GM19468 (cell line): ENCODE data around the gene BAIAP2.

Experiments used
- ATAC-seq: cut with Tn5 transposase; IDR thresholded peaks from one replicate; pipeline ENCODE4 v1.9.1; 2021; ENCODE audit warnings: mild to moderate bottlenecking, moderate library complexity, moderate number of reproducible peaks; ENCODE audit not compliant: unreplicated experiment; ENCODE audit errors: extremely low read depth

Gene BAIAP2

DNA sequence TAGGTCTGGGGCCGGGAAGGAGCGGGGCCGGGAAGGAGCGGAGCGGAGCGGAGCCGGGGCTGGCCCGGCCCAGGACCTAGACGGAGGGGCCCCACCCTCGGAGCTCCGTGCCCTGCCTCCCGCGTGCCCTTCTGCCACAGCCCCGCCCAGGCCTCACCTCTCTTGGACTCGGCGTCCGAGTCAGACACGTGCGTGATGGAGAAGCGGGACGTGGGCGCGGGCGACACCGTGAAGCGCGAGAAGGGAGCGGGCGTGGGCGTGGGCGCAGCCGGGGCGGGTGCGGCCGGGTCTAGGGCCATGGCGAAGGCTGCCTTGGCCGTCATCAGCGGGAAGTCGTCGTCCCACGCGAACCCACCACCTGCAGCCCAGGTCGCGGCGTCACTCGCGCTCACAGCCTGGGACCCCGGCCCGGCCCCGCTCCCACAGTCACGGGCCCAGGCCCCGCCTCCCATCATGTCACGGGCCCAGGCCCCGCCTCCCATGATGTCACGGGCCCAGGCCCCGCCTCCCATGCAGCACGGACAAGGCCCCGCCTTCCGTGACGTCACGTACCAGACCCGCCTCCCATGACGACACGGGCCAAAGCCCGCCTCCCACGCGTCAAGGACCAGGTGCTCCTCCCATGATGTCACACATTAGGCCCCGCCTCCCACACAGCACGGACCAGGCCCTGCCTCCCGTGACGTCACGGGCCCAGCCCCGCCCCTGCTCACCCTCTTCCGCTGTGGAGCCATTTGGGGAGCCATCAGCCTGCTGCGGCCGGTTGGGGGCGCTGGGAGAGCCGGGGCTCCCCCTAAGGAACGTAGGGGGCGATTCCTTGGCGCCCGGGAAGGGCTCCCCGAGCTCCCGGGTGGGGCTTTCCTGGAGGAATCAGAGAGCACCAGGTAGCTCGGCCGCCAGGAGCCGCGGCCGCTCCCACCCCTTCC is 84.5 kb downstream of the BAIAP2 start:
- ATAC-seq, result no peak

DNA sequence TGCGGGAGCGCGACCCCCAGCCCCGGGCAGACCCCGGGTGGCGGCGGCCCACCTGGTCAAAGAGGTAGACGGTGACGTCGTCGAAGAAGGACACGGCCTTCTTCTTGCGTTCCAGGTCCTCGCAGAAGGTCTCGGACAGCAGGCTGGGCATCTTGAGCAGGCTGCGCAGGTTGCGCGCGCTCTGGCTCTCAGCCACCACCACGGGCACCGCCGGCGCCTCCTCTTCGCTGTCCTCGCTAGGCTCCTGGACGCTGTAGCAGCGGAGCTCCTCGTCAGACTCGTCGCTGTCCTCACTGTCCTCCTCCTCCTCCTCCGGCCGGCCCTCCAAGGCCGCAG is 85.2 kb downstream of the BAIAP2 start:
- ATAC-seq, result no peak

GRCh38 chr17:81120695-81121621 is 86.0 kb downstream of the BAIAP2 start:
- ATAC-seq, result no peak

DNA sequence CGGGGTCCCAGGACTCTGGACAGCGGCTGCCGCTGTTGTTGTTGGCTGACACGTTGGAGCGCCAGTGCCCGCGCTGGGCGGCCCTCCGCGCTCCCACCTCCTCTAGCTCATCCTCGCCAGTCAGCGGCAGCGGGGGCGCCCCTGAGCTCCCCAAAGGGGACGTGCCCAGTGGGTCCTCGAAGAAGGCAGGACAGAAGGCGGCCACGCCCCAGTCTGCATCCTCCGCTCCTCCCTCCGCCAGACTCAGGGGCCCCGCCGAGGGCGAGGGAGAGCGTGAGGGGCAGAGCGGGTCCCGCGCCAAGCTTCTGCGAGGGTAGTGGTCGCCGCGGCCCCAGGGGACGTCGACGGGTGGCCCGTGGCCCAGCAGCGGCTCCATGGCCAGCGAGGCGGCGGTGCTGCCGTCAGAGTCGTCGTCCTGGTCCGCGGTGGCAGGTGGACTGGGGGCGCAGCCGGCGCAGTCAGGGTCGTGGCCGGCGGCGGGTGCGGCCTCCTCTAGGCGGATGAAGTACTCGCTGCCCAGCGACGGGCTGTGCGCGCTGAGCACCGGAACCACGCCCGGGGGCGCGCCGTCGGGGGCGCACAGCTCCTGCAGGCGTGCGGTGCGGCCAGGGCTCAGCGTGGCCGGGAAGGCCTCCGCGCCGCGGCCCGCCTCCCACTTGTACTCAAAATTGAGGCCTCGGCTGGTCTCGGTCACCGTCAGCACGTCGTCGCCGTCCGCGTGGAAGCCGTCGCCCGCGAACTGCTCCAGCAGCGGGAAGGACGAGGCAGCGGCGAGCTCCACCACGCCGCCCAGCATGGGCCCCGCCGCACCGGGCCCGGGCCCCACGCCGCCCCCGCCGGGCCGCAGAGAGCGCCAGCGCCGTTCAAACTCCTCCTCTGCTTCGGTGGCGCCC is 87.1 kb downstream of the BAIAP2 start:
- ATAC-seq, result no peak

- ATAC-seq, result no peak
Observed at GRCh38 chr17:81123052-81124048, 88.4 kb downstream of the BAIAP2 start.

DNA sequence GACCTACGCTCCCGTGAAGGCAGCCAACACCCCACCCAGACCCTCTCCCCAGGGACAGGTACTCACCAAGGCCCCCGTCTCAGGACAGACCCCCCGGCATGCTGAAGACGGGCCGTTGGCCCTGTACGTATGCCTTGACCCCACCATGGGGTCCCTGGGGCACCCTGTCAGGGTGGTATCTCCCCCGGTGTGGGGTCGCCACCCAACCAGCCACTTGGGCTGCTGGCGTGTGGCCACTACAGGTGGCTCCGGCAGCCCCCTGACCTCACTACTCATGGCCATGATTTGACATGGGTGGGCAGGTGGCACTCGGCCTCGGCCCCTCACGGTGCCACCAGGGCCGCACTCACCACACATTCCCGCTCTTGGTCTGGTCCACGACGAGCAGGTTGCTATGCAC is 89.4 kb downstream of the BAIAP2 start:
- ATAC-seq, result no peak

- ATAC-seq, result no peak
Observed at GRCh38 chr17:81125573-81126081, 90.7 kb downstream of the BAIAP2 start.

DNA sequence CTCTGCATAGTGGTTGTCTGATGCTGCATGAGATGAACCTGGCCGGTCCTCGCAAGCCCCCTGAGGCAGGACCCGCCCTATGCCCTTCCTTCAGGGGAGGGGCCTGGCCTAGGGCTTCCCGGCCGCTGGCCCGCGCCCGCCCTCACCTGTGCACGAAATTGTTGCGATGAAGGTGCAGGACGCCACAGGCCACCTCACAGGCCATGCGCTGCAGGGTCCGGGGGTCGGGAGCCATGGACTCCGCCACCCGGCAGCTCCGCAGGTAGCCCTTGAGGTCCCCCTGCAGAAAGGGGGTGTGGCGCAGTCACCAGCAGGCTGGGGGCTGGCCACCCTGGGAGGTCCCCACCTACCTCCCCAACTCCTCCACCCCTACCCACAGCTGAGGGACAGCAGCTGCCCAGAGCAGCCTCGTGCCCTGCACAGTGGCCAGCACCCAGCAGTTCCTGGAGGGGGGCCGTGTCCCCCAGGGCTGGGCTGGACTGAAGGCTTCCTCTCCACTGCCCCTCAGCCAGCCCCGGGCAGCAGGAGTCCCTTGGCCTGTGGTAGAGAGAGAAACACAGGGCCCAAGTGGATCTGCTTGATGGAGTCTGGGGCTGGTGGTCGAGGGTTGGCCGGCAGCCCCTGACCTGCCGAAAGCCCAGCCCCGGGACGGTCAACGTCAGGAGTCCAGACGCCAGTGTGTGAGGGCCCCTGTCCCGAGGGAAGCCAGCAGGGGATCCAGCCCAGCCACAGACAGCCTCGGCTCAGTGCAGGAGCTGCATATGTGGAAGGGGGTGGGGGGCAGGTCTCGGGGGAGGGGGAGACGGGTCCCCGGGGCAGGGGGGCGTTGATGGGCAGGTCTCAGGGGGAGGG is 91.6 kb downstream of the BAIAP2 start:
- no peak for ATAC-seq

- no peak for ATAC-seq
Observed at GRCh38 chr17:81127133-81127455, 92.1 kb downstream of the BAIAP2 start.

DNA sequence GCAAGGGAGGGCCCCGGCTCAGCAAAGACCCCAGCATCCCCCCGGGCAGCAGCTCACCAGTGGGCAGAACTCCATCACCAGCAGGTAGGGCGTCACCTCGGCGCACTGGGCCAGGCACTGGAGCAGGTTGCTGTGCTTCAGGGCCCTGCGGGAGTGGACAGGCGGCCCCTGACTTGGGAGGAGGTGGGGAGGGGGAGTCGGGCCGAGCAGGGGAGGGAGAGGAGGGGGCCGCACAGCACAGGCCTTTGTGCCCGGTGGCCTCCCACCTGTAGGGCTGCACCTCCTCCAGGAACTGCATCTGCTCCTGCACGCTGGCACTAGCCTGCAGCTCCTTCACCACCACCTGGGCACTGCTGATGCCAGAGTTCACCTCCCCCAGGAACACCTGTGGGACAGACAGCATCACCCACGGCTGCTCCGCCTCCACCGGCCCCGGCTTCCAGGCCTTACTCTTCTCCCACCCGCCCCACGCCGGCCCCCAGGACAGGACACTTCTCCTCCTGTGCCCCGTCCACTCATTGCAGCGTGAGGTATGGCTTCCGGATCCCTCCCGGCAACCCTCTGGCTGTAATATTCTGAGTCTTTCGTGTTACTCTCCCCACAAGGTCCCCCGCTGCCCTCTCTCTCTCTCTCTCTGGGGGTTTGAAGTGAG is 92.7 kb downstream of the BAIAP2 start:
- ATAC-seq, result no peak

- ATAC-seq, result no peak
Observed at GRCh38 chr17:81128338-81128737, 93.4 kb downstream of the BAIAP2 start.

- ATAC-seq, result no peak
Observed at GRCh38 chr17:81128774-81129173, 93.8 kb downstream of the BAIAP2 start.

GRCh38 chr17:81129289-81129688 is 94.3 kb downstream of the BAIAP2 start:
- ATAC-seq, result no peak

DNA sequence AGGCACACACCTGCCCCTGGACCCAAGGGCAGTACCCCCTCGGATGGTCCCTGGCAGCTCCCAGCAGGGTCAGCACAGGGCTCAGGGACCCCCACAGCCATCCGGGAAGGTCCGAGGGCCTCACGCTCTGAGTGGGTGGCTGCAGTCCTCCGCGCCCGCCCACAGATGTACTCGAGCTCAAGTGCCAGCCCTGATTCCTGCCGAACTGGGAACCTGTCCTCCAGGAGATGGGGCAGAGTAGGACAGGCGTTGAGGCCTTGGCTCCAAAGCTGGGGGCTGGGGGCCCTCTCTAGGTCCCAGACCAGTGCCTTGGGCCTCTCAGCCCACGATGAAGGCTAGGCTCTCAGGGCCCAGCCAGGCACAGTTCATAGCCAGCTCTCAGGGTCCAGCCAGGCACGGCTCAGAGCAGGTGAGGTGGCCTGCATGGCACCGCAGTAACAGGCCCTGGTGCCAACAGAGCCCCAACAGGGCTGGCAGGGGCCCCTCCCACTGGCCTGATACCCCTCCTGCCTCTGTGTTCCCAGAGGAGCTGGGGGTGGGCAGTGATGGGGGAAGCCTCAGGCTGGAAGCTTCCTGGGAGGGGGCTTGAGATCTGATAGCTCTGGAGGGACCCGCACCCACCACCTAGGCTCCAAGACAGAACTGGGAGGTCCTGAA is 94.9 kb downstream of the BAIAP2 start:
- no peak for ATAC-seq

GRCh38 chr17:81130385-81131361 is 95.7 kb downstream of the BAIAP2 start:
- no peak for ATAC-seq
